Measurements from ENCODE around the gene BACE2. TPM values are rescaled to one million over a fixed set of nuclear protein-coding genes. Genes with fewer than 3 reads are reported as not detected.

The BACE2 gene
- polyA plus RNA-seq, 2 of the 4 experiments (the other 2 are of a cell fraction): 15.2 to 26.0 TPM

DNA sequence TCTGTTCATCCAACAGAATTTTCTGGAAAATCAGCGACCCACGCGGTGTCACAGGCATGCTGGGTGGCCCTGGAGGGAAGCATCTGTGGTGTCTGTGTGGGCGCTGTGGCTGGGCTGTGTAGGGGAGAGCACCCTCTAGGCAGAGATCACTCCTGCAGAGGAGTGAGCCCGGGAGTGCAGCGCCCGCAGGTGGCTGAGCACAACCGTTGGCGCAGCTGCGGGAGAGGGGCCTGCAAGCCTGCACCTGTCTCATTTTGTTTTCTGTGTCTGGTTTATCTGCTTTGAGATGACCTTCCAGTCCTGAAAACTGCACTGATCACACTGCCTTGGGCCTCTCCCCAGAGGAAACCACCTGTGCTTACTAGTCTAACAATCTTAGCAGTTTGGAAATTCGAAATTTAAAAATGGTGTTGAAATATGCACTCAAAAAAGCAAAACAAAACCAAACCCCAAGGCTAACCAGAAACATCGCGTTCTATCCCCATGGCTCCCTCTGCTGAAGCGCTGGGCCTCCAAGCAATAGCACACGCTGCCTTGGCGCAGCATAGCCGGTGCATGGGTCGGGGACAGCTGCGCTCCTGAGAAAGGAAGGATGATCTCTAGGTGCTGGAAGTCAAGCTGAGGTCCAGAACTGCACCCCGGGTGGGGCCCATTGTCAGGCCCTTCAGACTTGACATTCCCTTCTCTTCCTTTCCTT, 153.4 kb downstream of the BACE2 start:
- 72% methylated on average over 18 of the region's 20 CpGs for WGBS (ENCODE audit: missing lambda C conversion rate)
- ChIA-PET CTCF (no interaction called here), POLR2A (no interaction called here)
- no peak for FAIRE-seq
- no peaks in the 10 kb centered on the region for H3K4me1 ChIP-seq
- no peak for TF ChIP-seq FOXS1 (CRISPR knock-in tag; IDR thresholded peaks at IDR 0.05)
- H3K27ac ChIP-seq: no peak overlapping the region
- no peaks in the 10 kb centered on the region for H3K9me3 ChIP-seq
- no peak for ATAC-seq
- no peak overlapping the region for H3K4me3 ChIP-seq
- no peak overlapping the region for H3K4me2 ChIP-seq
- no peak for DNase-seq (ENCODE audit: low read depth in 1 of 2, low spot score in 1 of 2)

DNA sequence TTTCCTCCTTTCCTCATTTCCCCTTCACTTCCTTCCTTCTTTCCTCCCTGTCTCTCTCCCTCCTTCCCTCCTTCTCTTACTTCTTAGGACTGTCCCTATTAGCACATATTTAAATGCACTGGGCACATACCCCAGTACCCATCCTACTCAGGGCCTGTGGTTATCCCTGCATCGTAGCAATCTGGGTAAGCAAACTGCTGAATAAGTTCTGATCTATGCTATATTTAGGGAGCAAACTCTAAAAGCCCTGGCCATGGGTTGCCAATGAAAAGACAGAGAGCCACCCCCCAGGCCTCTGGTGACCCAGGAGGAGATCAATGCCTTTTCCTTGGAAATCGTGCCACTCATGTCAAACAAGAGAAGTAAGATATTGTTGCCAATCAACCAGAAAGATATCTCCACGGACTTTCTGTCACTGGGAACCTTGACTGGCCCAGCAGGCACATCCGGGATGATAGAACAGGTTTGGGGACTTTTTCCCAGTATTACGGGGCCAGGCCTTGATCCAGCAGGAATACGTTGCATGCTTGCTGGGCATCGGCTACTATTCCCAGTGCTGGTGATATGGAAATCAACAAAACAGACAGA, 154.0 kb downstream of the BACE2 start:
- FAIRE-seq (no peak), ATAC-seq (no peak), DNase-seq (ENCODE audit: low read depth in 1 of 2, low spot score in 1 of 2) (no peak)
- CTCF ChIA-PET: interaction anchor here (1.9 kb wide), 1 partner anchor 39 kb away, joined by 8 read pairs; no protein-coding TSS in a partner anchor
- TF ChIP-seq SMC3 (IDR thresholded peaks at IDR 0.05): no peak
- TF ChIP-seq TP53 (CRISPR knock-in tag; IDR thresholded peaks at IDR 0.05): no peak
- no peak for TF ChIP-seq RARB (CRISPR knock-in tag; IDR thresholded peaks at IDR 0.05)
- no peak for TF ChIP-seq ZFP36 (IDR thresholded peaks at IDR 0.05; ENCODE audit: borderline replicate concordance, partially characterized antibody)
- H3K27ac ChIP-seq: no peak overlapping the region
- WGBS (ENCODE audit: missing lambda C conversion rate): 61% methylated on average over 7 of the region's 7 CpGs
- POLR2A ChIA-PET: no interaction called here
- no peak overlapping the region for H3K4me2 ChIP-seq
- H3K4me1 ChIP-seq: no peaks in the 10 kb centered on the region
- no peaks in the 10 kb centered on the region for H3K9me3 ChIP-seq
- no peak overlapping the region for H3K4me3 ChIP-seq

DNA sequence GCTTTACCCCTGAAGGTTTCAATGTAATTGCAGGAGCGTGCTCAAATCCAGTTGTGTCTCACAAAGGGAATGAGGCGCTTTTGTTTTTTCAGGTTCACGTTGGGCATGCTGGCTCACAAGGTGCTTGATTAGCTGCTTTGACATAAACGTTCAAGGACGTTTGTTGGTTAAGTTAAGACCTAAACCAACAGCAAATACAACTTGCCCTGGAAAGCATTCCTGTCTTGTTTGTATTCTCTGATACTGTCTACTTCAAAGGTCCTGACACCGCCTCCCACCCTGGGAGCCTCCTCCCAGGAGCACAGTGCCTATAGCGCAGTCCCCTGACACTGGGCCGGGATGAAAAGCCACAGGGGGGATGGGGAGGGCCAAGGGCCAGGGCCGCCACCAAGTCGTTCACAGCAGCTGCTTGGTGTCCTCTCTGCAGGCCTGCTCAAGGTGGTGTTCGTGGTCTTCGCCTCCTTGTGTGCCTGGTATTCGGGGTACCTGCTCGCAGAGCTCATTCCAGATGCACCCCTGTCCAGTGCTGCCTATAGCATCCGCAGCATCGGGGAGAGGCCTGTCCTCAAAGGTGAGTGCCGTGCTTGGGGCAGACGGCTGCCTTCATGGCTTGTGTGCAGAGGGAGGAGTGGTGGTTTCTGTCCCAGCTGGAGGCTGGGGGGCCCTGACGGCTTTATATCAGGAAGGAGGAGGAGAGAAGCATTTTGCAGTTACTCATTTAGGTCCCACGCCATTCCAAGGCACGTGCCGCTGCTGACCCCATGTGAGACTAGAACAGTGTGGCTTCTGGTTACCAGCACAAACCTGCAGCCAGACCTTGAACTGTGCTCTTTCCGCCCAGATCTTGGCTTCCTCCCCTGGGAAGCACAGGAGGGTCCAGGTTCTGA, 154.8 kb downstream of the BACE2 start:
- FAIRE-seq: no peak
- Histone ChIP-seq H3K27ac (no peak overlapping the region), H3K4me2 (no peak overlapping the region), H3K9me3 (no peaks in the 10 kb centered on the region), H3K4me3 (no peak overlapping the region), H3K4me1 (no peaks in the 10 kb centered on the region)
- POLR2A ChIA-PET: no interaction called here
- CTCF ChIA-PET: interaction anchor here (1.9 kb wide), 1 partner anchor 39 kb away, joined by 8 read pairs; no protein-coding TSS in a partner anchor
- 58% methylated on average over 22 of the region's 23 CpGs for WGBS (ENCODE audit: missing lambda C conversion rate)
- ATAC-seq: no peak
- TF ChIP-seq ZSCAN20 (CRISPR knock-in tag; IDR thresholded peaks at IDR 0.05) (no peak), FOXS1 (CRISPR knock-in tag; IDR thresholded peaks at IDR 0.05) (no peak), NR3C1 (IDR thresholded peaks at IDR 0.05) (no peak), NFE2L2 (conservative IDR thresholded peaks at IDR 0.05; ENCODE audit: low read length) (no peak), KDM1A (IDR thresholded peaks at IDR 0.05; ENCODE audit: low read depth) (no peak), BHLHE40 (IDR thresholded peaks at IDR 0.05; ENCODE audit: low read depth, low read length) (no peak), EHF (CRISPR knock-in tag; IDR thresholded peaks at IDR 0.05) (no peak), JUN (IDR thresholded peaks at IDR 0.05) (no peak), POLR2AphosphoS2 (conservative IDR thresholded peaks at IDR 0.05; ENCODE audit: low read length) (no peak), MAZ (IDR thresholded peaks at IDR 0.05; ENCODE audit: borderline replicate concordance, low read depth, low read length) (no peak)
- TF ChIP-seq, protein P1, sequence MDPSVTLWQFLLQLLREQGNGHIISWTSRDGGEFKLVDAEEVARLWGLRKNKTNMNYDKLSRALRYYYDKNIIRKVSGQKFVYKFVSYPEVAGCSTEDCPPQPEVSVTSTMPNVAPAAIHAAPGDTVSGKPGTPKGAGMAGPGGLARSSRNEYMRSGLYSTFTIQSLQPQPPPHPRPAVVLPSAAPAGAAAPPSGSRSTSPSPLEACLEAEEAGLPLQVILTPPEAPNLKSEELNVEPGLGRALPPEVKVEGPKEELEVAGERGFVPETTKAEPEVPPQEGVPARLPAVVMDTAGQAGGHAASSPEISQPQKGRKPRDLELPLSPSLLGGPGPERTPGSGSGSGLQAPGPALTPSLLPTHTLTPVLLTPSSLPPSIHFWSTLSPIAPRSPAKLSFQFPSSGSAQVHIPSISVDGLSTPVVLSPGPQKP (IDR thresholded peaks at IDR 0.05; ENCODE audit: low read depth, low read length): no peak
- TF ChIP-seq, protein P2, sequence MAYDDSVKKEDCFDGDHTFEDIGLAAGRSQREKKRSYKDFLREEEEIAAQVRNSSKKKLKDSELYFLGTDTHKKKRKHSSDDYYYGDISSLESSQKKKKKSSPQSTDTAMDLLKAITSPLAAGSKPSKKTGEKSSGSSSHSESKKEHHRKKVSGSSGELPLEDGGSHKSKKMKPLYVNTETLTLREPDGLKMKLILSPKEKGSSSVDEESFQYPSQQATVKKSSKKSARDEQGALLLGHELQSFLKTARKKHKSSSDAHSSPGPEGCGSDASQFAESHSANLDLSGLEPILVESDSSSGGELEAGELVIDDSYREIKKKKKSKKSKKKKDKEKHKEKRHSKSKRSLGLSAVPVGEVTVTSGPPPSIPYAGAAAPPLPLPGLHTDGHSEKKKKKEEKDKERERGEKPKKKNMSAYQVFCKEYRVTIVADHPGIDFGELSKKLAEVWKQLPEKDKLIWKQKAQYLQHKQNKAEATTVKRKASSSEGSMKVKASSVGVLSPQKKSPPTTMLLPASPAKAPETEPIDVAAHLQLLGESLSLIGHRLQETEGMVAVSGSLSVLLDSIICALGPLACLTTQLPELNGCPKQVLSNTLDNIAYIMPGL (CRISPR knock-in tag; IDR thresholded peaks at IDR 0.05; ENCODE audit: borderline replicate concordance): no peak
- TF ChIP-seq, protein P3, sequence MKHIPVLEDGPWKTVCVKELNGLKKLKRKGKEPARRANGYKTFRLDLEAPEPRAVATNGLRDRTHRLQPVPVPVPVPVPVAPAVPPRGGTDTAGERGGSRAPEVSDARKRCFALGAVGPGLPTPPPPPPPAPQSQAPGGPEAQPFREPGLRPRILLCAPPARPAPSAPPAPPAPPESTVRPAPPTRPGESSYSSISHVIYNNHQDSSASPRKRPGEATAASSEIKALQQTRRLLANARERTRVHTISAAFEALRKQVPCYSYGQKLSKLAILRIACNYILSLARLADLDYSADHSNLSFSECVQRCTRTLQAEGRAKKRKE (CRISPR knock-in tag; IDR thresholded peaks at IDR 0.05; ENCODE audit: low read depth): no peak
- TF ChIP-seq, protein P4, sequence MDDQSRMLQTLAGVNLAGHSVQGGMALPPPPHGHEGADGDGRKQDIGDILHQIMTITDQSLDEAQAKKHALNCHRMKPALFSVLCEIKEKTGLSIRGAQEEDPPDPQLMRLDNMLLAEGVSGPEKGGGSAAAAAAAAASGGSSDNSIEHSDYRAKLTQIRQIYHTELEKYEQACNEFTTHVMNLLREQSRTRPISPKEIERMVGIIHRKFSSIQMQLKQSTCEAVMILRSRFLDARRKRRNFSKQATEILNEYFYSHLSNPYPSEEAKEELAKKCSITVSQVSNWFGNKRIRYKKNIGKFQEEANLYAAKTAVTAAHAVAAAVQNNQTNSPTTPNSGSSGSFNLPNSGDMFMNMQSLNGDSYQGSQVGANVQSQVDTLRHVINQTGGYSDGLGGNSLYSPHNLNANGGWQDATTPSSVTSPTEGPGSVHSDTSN (IDR thresholded peaks at IDR 0.05): no peak
- no peak for DNase-seq (ENCODE audit: low read depth in 1 of 2, low spot score in 1 of 2)
